HG03066 (cell line): ENCODE measurements around the gene MANF.
A peak's percentile ranks its signal among the peaks of the same experiment; 100 is the strongest.

Experiments
- ATAC-seq: cut with Tn5 transposase; IDR thresholded peaks from one replicate; pipeline ENCODE4 v1.9.1; 2021; ENCODE audit warnings: low read depth; ENCODE audit not compliant: unreplicated experiment

The MANF gene

DNA sequence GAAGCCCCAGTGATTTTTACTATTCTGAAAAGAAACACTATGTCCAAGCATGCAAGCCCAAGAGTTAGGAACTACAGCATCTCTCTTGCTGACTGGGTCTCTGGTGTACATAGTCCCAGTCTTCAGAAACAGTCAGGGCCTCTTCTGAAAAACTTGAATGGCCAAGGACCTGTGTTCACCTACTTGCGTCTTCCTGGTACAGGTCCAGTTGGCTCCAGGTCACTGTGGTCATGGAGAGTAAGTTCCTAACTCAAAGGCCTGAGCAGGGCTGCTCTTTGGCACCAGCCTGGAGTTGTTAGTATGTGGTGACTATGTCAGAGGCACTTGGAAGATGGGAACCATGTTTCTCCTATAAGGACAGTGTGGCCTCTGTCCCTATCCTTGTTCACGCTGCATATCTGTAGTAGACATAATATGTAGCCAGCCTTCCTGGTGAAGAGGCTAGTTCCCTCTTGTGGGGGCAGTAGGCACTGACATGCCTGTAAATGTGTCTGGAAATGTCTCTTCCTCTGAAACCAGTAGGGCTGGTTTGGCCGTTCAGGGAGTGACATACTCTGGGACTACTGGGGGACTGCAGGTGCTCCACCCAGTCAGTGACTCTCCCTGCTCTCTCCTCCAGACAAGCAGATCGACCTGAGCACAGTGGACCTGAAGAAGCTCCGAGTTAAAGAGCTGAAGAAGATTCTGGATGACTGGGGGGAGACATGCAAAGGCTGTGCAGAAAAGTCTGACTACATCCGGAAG is 3.4 kb downstream of the MANF start:
- ATAC-seq: no peak

DNA sequence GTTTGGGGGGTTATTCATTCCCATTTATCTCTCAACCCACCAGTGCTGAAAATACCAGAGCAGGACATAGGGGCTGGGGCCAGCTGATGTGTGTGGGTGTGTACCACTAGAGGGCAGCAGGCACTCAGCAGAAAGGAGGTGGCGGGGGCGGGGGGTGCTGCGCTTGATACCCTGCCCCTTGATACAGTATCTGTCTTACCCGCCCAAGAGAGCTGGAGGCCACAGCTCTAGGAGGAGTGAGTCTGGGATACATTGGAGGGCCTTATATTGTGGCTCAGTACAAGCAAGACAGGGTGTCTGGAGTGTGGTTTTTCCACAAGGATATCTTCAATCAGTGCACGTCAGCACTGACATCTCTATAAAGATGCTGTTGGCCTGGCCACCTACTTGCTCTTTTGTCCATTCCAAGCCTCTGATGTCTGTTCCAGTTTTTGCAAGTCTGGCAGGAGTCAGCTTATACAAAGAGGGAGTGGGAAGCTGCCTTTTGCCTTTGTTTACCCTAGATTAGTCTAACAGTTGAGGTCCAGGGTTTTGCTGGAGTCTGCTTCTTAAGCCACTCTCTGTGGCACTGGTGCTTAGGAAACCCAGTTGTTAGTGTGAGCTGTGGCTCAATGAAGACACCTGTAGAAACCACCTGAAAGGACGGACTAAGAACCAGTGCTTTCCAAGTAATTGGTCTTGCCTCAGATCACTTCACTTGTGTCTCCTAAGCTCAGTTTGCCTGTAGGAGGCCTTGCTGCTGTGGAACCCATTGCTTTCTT is 4.5 kb downstream of the MANF start:
- ATAC-seq: no peak

GRCh38 chr3:51390246-51391074 is 5.4 kb downstream of the MANF start:
- peak; percentile 6 for ATAC-seq

DNA sequence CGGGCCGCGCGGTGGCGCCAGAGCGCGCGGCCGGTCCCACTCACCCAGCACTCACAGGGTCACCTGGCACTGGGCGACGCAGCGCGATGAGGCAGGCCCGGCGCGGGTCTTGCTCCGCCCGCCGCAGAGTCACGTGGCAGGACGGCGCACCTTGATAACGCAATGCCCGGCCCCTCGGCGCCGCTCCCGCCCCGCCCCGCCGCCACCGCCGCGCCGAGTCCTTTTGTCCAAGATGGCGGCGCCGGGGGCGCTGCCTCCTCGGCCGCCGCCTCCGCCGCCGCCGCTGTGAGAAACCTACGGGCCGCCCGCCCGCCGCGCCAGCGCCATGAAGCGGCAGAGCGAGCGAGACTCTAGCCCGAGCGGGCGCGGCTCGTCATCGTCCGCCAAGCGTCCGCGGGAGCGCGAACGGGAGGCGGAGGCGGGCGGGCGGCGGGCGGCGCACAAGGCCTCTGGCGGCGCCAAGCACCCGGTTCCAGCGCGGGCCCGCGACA is 6.0 kb downstream of the MANF start, which contains the start of gene RBM15B:
RBM15B (plus strand) TSS at position 211 of the 491 bp plus-strand sequence; CDS start at position 326, 115 bp downstream.
- peak; percentile 92 for ATAC-seq

DNA sequence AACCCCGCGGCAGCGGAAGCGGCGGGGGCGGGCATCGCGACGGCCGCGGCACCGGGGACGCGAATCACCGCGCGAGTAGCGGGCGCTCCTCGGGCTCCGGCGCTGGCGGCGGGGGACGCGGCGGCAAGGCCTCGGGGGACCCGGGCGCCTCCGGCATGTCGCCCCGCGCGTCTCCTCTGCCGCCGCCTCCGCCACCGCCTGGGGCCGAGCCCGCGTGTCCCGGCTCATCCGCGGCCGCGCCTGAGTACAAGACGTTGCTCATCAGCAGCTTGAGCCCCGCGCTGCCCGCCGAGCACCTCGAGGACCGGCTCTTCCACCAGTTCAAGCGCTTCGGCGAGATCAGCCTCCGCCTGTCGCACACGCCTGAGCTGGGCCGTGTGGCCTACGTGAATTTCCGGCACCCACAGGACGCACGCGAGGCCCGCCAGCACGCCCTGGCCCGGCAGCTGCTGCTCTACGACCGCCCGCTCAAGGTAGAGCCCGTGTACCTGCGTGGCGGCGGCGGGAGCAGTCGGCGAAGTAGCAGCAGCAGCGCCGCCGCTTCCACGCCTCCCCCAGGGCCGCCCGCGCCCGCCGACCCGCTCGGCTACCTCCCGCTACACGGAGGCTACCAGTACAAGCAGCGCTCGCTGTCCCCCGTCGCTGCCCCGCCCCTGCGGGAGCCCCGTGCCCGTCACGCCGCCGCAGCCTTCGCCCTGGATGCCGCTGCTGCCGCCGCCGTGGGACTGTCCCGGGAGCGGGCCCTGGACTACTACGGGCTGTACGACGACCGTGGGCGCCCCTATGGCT is 6.7 kb downstream of the MANF start:
- peak; percentile 5 for ATAC-seq

DNA sequence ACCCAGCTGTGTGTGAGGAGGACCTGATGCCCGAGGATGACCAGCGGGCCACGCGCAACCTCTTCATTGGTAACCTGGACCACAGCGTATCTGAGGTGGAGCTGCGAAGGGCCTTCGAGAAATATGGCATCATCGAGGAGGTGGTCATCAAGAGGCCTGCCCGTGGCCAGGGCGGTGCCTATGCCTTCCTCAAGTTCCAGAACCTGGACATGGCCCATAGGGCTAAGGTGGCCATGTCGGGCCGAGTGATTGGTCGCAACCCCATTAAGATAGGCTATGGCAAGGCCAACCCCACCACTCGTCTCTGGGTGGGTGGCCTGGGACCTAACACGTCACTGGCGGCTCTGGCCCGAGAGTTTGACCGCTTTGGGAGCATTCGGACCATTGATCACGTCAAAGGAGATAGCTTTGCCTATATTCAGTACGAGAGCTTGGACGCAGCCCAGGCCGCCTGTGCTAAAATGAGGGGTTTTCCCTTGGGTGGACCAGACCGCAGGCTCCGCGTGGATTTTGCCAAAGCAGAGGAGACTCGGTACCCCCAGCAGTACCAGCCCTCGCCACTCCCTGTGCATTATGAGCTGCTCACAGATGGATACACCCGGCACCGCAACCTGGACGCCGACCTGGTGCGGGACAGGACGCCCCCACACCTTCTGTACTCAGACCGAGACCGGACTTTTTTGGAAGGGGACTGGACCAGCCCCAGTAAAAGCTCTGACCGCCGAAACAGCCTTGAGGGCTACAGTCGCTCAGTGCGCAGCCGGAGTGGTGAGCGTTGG is 7.5 kb downstream of the MANF start:
- no peak for ATAC-seq

- no peak for ATAC-seq
Measured at GRCh38 chr3:51393134-51393495, 8.0 kb downstream of the MANF start.

DNA sequence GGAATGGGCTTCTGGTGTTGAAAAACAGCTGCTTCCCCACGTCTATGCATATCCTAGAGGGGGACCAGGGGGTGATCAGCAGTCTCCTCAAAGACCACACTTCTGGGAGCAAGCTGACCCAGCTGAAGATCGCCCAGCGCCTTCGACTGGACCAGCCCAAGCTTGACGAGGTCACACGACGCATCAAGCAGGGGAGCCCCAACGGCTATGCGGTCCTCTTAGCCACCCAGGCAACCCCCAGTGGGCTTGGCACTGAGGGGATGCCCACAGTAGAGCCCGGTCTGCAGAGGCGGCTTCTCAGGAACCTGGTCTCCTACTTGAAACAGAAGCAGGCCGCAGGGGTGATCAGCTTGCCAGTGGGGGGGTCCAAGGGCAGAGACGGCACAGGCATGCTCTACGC is 8.5 kb downstream of the MANF start:
- no peak for ATAC-seq

DNA sequence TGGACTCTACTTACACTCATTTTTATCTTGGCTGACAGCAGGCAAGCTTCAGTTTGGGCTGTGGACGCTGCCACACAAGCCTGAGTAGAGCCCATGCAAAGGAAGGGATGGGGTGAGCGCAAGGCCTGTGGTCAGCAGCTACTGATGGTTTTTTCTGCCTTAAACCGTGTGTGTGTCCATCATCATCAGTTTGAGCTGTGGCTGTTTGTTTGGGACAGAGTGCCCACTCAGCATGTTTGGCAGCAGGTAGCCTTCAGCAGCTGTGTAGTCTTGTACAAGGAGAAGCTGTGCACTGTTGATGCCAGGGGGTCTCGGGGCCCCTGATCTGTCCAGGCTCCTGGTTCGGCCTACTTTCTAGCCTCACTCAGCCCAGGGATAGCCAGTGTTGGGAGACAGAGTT is 9.4 kb downstream of the MANF start:
- no peak for ATAC-seq

- no peak for ATAC-seq
Measured at GRCh38 chr3:51395493-51396213, 10.6 kb downstream of the MANF start.

DNA sequence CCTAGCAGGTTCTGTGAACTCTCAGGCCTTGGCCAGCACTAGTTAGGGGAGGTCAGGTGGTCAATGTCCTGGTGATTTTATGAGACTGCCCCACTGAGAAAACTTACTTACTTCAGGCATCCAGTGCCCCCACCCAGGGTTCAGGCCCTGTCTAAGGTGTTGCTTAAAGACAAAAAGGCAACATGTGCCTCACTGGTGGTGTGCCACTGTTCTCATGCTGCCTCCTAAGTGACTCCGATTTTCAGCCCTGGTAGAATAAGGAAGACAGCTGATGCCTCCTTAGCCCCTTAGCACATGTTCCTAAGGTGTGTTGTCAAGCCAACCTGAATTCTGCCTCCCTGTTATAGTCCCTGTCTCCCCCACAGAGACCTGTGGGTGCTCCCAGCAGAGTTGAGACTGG is 11.3 kb downstream of the MANF start:
- ATAC-seq: no peak

DNA sequence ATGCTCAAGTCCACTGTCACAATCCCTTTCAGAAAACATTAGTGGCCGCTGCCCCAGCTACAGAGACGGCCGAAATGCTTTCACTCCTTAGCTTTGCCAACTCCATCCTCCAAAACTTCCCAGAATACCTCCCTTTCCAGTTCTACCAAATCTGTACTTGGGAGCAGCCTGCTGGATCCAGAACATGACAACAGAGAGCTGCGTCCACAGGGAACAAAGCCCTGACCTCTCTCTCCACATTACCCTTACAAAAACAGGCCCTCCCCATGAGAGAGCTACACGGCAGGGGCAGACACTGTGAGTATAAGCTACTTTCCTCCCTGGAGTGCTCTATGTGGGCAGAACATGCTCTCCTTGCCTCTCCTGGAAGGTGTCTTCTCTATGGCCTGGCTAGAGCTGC is 12.3 kb downstream of the MANF start:
- ATAC-seq: no peak

- ATAC-seq: no peak
Measured at GRCh38 chr3:51398595-51399310, 13.7 kb downstream of the MANF start.

DNA sequence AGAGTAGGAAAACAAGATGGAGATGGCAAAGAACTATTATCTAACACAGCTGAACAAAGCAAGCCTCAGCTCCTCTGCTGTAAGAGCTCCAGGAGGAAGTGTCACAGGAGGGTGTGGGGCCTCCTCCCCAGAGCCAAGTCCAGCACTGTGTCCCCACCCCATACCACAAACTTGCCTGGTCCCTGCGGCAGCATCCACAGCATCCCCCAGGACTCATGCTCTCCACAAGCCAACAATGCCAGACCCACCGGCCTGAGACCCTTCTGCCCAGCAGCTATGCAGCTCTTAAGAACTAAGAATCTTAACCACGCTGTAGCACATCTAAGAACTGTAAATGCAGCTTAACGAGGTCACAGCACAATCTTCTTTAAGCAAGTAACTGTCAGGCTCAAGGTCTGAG is 15.1 kb downstream of the MANF start:
- ATAC-seq: no peak

- ATAC-seq: no peak
Measured at GRCh38 chr3:51401735-51402134, 16.6 kb downstream of the MANF start.

DNA sequence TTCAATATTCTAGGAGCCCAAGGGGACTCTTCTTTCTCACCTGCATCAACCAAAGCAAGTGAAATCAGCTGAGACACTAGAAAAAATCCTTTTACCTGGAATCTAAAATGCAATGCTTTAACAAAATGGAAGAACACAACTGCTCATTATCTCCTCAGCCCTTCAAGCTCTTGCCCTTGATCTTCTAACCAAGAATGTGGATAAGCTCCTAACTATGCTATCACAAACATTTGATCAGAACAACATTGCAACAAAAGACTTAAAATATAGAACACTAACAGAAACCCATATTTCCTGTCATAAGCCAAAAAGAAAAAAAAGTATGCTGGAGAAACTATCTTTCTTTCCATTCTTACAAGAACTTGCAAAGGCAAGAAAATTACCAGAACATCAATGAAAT is 18.6 kb downstream of the MANF start:
- ATAC-seq: no peak

DNA sequence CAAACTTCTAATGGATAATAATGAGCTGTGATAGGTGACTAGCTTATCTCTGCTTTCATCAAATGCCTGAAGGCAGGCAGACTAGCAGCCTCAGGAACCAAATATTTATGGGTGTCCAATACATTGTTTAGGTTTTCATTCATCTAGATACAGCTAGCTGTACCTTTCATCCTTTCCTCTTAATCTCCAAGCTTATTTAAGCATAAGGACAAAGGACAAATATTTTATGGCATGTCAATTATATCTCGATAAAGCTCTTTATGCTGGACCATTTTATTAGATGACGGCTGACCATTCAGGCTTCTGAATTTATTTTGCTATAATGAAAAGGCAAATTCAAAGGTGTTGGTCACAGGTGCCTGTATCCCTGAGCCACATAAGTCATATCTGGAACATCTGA is 22.9 kb downstream of the MANF start:
- no peak for ATAC-seq

DNA sequence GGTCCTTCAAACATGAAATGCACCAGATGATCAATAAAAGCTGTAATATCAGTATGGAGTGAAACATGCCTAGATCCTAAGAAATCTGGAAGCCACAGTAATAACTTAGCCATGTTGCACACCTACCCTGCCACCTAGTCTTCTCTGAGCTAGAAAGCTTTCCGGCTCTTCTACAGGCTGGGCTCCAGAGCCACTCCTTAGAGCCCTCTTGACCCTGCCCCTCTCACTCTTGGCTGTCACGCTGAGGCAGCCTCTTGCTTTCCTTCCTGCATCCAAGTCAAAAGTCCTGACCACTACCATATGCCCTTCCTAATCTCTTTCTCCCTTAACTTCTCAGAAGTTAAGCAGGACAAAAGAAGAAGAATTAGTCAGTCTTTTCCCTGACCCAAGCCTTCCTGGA is 23.7 kb downstream of the MANF start:
- ATAC-seq: no peak
